ENCODE results near the gene B3GALT6.

GRCh38 chr1:1226566-1227362 is 5.3 kb upstream of the B3GALT6 start:
- TF ChIP-seq CTCF (IDR thresholded peaks at IDR 0.05) (no peak), POLR2A (IDR thresholded peaks at IDR 0.05) (no peak)
